HG03378 (cell line): ENCODE data around the gene RNF10.
"Not testable (repeated sequence)": the region's sequence is repeated elsewhere in the genome, so short reads cannot be mapped to it uniquely, and the experiment has no call there.

Source experiments
- ATAC-seq: cut with Tn5 transposase; IDR thresholded peaks from one replicate; pipeline ENCODE4 v1.9.1; 2021; ENCODE audit warnings: mild to moderate bottlenecking, moderate library complexity; ENCODE audit not compliant: unreplicated experiment

RNF10 gene

DNA sequence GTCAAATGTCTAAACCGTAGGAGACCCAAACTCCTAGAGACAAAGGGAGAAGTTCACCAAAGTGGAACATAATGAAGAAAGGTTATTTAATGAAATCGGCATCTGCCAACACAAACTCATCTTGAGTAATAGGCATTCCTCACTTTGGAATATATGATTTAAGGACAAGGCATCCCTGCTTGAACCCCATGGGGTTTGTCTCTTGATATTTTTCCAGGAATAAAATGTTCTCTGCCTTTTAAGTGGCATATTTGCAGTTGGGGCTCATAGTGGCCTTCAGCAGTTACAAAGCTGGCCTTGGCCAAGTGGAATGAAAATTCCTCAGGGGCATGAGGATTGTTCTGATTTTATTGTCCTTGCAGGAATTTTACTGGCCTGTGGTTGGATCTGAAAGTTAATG is 40.0 kb downstream of the RNF10 start:
- no peak for ATAC-seq

DNA sequence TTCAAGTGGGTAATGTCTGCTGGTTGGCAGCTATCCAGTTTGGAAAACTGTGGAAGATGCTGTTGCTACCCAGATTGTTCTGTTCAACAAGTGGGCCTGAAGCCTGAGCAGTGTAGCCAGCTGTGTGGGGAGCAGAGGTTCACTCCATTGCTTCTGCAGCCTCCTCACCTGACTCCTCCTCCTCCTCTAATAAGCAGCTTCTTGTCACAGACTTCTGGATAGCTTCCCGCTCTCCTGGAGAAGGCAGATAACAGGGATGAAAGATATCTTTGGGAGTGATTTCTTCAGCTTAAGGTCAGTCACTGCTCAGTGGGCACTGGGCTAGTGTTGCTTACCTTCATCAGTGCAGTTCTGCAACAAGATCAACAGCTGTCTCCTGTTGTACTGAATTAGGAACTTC is 45.0 kb downstream of the RNF10 start:
- no peak for ATAC-seq

DNA sequence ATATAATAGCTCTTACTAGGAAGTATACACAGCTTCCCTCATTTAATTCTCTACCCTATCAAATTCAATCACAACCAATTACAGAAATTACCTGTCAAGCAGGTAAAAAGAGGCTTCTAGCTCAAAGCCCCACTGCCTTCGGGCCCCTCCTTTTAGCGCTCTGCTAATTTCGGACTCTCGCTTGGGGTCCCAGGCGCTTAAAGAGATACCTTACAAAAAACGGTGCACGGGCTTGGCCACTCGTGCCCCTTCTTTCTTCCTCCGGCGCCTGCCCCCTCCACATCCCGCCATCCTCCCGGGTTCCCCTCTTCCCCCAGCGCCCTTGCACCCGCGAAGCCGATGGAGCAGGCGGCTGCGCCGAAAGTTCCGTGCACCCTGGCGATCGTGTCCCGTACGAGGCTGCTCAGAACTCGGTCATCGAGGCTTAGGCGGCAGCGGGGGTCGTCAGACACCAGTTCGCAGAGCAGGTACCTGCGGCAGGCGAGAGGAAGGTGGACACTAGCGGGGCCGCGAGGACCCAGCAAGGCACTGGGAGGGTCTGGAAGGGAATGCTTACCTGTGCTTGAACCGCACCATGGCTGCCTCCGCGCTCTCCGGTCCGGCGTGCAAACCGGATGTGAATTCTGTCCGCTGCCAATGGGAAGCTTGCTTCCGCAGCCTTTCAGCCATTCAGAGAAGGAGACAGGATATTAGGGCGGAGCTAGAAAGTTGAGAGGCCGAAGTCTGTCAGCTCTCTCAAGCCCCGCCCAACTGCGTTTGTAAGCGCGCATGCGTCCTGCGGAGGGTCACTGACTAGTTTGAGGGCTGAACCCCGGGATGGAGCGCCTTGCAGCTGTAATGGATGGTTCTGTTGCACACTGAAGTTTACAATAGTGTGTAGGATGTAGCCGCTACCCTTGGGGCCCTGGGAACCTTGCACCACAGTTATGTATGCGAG is 46.9 kb downstream of the RNF10 start, which contains the start of gene POP5:
POP5 (minus strand) TSS at position 616 of the 937 bp plus-strand sequence; CDS start at position 576, 40 bp downstream.
- peak; percentile 90 for ATAC-seq

DNA sequence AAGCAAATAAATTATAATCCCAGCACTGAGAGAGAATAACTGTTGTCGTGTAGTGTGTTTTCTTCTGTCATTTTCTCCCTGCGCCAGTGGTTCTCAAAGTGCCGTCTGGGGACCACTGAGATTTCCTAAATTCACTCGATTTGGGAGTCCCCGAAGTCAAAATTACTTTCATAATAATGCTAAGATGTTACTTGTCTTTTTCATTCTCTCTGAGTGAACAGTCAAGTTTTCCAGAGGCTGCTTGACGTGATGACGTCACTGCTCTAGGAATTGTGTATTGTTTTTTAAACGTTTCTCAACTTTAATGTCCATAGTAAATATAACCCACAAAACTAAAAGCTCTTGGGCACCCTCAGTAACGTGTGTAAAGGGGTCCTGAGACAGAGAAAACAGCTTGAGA is 47.8 kb downstream of the RNF10 start:
- ATAC-seq, result no peak

DNA sequence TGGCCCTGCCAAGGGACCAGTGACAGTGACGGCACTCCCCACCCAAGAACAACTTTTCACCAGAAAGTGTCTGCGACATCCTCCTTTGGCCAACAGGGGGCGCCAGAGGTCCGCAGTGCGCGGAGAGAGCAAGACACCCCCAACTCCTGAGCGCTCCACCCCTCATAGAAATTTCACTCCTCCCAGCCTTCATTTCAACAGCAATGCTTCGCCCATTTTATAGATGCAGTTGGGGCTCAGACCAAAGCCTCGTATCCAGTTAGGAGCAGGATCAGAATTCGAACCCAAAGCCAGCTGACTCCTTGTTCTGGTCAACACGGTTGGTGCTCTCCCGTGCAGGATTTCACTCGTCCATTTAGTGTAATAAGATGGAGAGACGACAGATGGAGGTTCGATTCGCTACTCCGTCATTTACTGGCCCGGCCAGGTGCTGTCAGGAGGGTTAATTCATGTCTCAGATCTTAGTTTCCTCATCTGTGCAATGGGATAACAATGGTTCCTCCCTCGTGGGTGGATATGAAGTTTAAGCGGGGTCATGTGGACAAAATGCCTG is 49.4 kb downstream of the RNF10 start:
- no peak for ATAC-seq

DNA sequence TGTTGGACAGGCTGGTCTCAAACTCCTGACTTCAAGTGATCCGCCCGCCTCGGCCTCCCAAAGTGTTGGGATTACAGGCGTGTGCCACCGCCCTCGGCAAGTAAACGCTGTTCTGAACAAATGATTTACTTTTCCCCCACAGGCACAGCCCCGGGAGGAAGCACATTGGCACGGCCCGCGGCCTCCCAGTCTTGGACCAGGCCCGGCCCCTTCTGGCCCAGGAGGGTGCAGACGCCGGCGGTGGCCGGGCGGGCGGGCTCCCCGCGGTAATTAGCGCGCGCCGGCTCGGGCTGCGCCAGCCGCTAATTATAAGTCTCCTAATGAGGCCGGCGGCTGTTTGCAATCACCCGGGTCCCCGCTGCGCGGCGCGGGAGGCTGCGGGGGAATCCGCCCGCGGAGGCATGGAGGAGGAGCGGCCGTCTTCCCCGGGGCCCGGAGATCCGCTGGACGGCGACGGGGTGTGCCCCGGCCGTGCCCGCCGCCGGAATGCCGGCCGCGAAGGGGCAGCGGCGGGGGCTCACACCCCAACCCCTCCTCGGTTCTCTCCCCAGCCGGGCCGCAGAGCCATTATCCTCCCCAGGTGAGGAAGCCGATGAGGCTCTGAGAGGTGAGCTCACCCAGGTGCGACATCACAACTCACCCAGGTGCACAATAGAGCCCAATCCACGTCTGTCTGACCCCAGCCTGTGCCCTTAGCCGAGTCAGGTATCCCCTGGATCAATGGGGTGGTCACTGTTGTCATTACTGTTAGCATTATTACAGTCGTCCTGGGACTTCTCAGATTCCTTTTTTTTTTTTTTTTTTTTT is 50.4 kb downstream of the RNF10 start:
- no peak for ATAC-seq

DNA sequence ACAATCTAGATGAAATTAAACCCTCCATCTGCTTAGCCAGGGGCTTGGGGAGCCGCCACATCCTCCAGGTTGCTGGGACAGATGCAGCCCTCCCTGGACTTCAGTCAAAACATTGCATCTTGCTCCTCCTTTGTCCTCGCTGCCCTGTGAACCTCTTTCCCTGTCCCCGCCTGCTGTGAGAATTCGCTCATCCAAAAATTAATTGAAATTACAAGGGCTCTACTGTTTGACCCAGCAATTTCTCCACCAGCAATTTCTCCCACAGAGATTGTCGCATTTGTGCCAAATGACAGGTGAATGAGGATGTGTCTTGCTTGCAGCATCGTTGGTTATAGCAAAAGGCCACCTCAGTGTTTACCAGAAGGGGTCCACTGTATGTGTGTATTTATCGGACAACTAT is 52.0 kb downstream of the RNF10 start:
- ATAC-seq, result no peak

DNA sequence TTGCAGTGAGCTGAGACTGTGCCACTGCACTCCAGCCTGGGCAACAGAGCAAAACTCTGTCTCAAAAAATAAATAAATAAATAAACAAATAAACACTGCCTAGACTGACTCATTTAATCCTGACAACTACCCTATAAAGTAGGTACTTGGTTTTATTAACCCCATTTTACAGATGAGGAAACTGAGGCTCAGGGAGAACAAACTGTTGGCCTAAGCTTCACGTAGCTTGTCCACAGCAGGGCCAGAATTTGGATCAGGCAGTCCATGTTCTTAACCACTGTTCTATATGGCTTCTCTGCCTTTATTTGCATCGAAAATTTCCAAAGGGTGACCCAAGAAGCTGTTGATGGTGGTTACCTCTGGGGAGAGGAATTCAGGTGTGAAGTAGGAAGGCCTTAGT is 52.7 kb downstream of the RNF10 start:
- ATAC-seq, result no peak

DNA sequence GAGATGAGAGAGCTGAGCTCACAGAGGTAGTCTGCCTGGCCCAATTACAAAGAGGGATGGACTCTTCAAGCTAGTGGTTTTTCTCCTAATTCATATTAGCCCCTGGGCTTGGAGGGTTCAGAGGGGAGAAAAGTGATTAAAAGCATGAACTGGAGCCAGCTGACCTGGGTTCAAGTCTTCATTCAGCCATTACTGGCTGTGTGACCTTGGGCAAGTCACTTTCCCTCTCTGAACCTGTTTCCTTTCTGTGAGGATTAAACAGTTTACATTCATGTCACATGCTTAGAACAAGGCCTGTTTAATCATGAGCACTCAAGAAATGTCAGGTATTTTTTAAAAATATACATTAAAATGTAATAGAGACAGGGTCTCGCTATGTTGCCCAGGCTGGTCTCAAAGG is 54.2 kb downstream of the RNF10 start:
- no peak for ATAC-seq

DNA sequence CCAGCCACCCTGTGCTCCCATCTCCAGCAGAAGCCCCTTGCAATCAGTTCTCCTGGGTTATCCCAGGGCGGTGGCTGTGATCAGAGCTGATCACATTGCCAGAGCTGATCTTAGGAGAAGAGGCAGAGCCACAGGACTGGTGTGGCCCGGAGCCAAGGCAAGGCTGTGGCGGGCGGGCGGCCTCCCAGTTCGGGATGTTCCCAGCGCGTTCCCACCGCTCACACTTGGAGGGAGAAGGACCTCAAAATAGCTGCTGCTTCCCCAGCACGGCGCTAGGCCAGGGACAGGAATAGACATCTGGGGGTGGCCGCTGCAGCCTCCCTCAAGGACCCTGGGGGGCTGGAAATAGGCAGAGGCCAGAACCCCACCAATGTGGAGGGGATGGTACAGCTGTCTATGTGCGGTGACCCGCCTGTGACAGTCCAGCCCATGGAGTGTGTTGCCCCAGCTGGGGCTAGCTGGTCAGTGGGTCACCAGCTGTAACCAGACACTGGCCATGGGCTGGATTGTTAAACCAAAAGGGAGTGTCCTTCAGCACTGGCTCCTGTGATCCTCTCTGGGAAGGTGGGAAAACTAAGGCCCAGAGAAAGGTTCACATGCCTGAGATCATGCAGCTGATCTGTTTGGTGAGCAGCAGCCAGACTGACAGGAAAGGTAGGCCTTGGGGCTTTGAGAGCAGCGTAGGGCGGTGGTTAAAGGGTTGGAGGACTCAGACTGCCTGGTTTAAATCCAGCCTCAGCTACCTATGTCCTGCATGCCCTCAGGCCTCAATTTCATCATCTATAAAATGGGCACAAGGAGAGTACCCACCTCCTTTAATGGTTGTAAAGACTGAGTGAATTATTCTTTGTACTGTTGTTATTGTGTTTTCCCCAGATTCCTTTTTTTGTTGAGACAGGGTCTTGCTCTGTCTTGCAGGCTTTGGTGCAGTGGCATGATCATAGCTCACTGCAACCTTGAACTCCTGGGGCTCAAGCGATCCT is 55.1 kb downstream of the RNF10 start:
- no peak for ATAC-seq

DNA sequence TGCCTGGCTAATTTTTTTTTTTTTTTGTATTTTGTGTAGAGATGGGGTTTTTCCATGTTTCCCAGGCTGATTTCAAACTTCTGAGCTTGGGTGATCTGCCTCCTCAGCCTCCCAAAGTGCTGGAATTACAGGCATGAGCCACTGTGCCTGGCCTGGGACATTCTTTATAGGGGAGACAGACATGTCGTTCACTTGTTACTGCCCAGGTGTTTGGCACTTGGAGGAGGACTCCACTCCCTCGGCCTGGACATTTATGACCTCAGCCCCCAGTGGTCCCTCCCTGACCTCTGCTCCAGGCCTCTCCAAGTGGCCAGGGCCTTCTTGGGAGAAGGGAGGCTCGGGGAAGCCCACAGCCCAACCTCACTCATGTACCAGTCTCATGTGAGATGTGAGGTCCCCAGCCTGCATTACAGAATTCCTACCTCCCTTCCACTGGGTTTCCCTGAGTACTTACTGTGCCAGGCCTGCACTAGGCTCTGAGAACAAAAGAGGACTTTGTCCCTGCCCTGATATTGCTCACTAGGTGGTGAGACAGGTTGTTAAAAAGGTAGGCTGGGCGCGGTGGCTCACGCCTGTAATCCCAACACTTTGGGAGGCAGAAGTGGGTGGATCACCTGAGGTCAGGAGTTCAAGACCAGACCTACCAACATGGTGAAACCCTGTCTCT is 56.7 kb downstream of the RNF10 start:
- no peak for ATAC-seq

DNA sequence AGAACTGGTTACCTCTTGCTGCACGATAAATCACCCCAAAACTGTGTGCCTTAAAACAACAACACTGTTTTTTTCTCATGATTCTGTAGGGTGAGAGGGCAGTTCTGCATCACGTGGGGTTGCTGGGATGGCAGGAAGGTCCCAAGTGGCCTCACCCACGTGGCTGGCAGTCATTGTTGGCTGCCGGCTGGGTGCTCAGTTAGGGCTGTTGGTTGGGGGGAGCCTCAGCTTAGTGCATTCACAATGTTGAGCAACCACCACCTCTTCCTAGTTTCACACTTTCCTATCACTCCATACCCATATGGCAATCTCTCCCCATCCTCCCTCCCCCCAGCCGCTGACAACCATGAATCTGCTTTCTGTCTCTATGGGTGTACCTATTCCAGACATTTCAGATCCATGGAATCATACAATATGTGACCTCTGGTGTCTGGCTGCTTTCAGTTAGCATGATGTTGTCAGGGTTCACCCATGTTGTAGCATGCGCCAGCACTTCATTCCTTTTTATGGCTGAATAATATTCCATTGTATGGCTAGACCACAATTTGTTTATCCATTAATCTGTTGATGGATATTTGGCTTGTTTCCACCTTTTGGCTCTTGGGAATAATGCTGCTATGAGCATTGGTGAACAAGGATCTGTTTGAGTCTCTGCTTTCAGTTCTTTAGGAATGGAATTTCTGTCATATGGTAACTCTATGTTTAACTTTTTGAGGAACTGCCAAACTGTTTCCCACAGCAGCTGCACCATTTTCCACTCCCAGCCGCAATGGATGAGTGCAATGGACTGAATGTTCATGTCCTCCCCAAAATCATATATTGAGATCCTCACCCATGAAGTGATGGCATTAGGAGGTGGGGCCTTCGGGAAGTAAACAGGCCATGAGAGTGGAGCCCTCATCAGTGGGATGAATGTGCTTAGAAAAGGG is 58.2 kb downstream of the RNF10 start:
- no peak for ATAC-seq

DNA sequence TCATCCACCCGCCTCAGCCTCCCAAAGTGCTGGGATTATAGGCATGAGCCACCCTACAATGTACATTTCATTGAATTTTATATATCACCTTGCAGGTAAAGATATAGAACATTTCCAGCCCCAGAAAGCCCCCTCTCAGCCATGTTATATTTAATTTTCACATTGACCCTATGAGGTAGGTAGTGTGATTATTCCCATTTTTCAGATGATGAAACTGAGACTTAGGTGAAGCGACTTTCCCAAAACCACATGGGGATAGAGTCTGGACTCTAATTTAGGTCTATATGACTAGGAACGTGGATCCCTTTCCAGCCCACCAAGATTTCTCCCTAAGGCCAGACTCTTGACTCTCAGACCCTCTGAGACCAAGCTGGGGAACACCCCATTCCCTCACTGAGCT is 62.7 kb downstream of the RNF10 start:
- ATAC-seq, result no peak

DNA sequence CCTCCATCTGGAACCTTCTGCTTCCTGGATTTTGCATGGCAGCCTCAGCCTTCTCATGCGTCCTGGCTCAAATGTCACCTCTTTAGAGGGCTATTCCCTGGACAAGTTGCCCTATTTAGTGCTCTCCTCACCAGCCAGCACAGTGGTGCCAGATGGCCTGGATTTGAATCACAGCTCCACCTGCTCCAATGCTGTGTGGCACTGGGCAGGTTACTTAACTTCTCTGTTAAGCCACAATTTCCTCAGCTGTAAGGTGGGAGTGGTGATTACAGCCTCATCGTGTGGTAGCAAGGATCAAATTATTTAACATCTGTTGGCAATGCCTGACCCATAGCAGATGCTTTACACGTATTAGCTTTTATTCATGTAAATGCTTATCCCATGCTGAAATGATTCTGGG is 63.7 kb downstream of the RNF10 start:
- ATAC-seq, result no peak

DNA sequence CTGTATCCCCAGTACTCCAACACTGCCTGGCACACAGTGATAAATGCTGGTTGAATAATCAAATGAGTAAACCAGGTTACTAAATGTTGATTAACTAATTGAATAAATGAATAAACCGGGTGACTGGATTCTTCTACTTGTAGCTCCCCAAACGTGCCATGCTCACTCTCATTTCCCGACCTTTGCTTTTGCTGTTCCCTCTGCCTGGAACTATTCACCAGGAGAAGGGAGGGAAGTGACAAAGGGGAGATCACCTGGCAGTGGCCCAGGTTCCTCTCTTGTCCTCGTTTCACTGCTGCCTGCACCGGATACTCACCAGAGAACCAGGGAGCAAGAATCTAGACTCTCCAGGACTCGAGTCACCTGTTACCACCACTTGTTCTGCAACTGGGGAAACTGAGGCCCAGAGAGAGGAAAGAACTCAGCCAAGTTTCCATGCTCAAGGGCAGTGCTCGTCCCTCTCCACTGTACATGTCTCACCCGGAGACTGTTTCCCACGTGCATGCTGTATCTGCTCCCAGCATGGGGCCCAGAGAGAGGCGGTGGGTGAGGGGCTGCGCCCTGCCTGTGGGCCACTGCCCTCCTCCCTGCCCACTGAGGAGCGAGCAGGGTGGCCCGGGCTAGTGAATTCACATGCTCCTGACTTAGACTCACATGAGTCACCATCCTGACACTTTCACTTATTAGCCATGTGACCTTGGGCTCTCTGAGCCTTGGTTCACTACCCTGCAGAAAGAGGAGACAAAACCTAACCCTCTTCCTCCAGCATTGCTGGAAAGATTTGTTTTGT is 64.7 kb downstream of the RNF10 start:
- no peak for ATAC-seq

DNA sequence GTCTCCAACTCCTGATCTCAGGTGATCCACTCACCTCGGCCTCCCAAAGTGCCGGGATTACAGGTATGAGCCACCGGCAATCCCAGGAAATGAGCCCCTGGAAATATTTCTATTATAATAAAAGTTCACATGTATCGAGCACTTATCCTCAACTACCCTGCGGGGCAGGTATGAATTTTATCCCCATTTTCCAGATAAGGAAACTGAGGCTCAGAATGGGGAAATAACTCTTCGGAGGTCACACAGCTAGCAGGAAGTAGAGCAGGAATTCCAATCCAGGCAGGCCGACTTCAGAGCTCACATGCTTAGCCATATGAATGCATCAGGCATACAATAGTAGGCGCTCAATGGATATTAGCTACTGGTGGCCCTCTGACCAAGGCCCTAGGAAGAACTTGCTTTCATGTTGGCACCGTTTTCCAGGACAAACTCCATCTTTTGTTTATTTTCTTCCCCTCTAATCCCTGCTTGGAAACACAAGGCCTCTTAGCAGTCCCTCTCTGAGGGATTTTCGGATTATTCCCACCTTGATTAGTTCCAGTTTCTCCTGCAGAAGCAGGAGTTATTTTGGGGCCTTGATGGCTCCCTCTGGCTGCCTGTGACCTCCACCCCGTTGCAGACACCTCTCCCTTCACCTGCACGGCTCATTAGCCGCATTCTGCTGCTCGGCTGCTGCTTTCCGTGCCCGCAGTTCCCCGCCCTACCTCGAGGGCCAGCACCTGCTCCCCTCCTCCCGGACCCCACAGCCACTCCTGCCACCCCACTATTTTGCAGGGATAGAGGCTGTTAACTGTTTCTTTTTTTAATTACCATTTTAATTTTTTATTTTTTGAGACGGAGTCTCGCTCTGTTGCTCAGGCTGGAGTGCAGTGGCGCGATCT is 65.8 kb downstream of the RNF10 start:
- no peak for ATAC-seq

DNA sequence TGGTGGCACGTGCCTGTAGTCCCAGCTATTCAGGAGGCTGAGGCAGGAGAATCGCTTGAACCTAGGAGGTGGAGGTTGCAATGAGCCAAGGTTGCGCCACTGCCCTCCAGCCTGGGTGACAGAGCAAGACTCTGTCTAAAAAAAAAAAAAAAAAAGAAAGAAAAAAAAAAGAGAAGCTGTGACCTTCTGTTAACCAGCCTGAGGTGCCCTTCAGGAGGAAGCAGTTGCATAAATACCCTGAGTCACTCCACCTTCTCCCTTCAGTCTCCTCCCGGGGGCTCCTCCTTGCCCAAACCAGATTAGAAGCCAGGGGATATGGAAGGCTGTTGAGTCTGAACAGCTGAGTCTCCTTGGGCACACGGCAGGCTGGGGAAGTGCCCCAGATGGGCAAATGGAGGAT is 68.3 kb downstream of the RNF10 start:
- ATAC-seq, result not testable (repeated sequence)
